ENCODE measurements around the gene EFCAB14.

- peak in 1 of 2 donors; percentile 42 for TF ChIP-seq POLR2A (IDR thresholded peaks at IDR 0.05)
- TF ChIP-seq, protein P1, sequence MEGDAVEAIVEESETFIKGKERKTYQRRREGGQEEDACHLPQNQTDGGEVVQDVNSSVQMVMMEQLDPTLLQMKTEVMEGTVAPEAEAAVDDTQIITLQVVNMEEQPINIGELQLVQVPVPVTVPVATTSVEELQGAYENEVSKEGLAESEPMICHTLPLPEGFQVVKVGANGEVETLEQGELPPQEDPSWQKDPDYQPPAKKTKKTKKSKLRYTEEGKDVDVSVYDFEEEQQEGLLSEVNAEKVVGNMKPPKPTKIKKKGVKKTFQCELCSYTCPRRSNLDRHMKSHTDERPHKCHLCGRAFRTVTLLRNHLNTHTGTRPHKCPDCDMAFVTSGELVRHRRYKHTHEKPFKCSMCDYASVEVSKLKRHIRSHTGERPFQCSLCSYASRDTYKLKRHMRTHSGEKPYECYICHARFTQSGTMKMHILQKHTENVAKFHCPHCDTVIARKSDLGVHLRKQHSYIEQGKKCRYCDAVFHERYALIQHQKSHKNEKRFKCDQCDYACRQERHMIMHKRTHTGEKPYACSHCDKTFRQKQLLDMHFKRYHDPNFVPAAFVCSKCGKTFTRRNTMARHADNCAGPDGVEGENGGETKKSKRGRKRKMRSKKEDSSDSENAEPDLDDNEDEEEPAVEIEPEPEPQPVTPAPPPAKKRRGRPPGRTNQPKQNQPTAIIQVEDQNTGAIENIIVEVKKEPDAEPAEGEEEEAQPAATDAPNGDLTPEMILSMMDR (IDR thresholded peaks at IDR 0.05), result peak in 1 of 12 donors; percentile 5
Observed at GRCh38 chr1:46667782-46668760, 50.8 kb downstream of the EFCAB14 start, which contains the start of gene ATPAF1.
